Endodermal cell (in vitro differentiated cells): ENCODE data around the gene BRD7. TPM values are rescaled to one million over a fixed set of nuclear protein-coding genes. Genes with fewer than 3 reads are reported as not detected.

Experiments
- DNase-seq: peaks from one replicate; pipeline ENCODE4 v3.0.0-alpha.2; 2017
- H3K27ac ChIP-seq: 2 replicates; pipeline ENCODE4 v1.5.1; 2013; ENCODE audit warnings: mild to moderate bottlenecking, low read depth, low read length, moderate library complexity
- H3K27me3 ChIP-seq: 2 replicates; pipeline ENCODE4 v1.6.1; 2013; ENCODE audit warnings: mild to moderate bottlenecking, low read length, moderate library complexity; ENCODE audit not compliant: insufficient read depth, control insufficient read depth, poor library complexity, severe bottlenecking
- H3K36me3 ChIP-seq: 2 replicates; pipeline ENCODE4 v1.7.0; 2013; ENCODE audit warnings: mild to moderate bottlenecking, low read length, moderate library complexity; ENCODE audit not compliant: control insufficient read depth, insufficient read depth
- H3K4me1 ChIP-seq: one replicate; pipeline ENCODE4 v1.7.0; 2013; ENCODE audit warnings: low read length; ENCODE audit not compliant: control insufficient read depth, insufficient read depth
- H3K4me3 ChIP-seq: 2 replicates; pipeline ENCODE4 v1.5.1; 2013; ENCODE audit warnings: mild to moderate bottlenecking, low read length, moderate library complexity
- H3K9ac ChIP-seq: 2 replicates; pipeline ENCODE4 v1.6.1; 2013; ENCODE audit warnings: mild to moderate bottlenecking, low read length, moderate library complexity; ENCODE audit not compliant: poor library complexity, severe bottlenecking; ENCODE audit errors: extremely low read depth
- H3K9me3 ChIP-seq: 2 replicates; pipeline ENCODE4 v1.6.1; 2013; ENCODE audit warnings: mild to moderate bottlenecking, low read length, moderate library complexity; ENCODE audit not compliant: control insufficient read depth
- H3K27ac Mint-ChIP-seq: 2 replicates; pipeline ENCODE4 v1.8.0; 2020; ENCODE audit warnings: mixed read lengths
- H3K27me3 Mint-ChIP-seq: 2 replicates; pipeline ENCODE4 v1.8.0; 2021; ENCODE audit warnings: mild to moderate bottlenecking, mixed read lengths; ENCODE audit not compliant: insufficient read depth
- H3K36me3 Mint-ChIP-seq: 2 replicates; pipeline ENCODE4 v1.8.0; 2020; ENCODE audit warnings: low read depth, mixed read lengths
- H3K4me1 Mint-ChIP-seq: 2 replicates; pipeline ENCODE4 v1.8.0; 2020; ENCODE audit warnings: mixed read lengths
- H3K4me3 Mint-ChIP-seq: 2 replicates; pipeline ENCODE4 v1.8.0; 2020; ENCODE audit warnings: mild to moderate bottlenecking, moderate library complexity, mixed read lengths
- H3K9me3 Mint-ChIP-seq: 2 replicates; pipeline ENCODE4 v1.8.0; 2020; ENCODE audit warnings: mild to moderate bottlenecking, mixed read lengths
- WGBS, 2 experiments: methylation state at CpG; one replicate each; pipeline versions ENCODE4 v1.1.5 to v1.1.7; 2013; ENCODE audit warnings: missing lambda C conversion rate in 2 of 2, mixed read lengths in 1 of 2; ENCODE audit not compliant: insufficient coverage in 1 of 2, insufficient read length in 1 of 2; 5-methylcytosine and 5-hydroxymethylcytosine counted together
- total RNA-seq, 2 donors: library from RNA; stranded (reverse); fragmentation: NEBNext Ultra II Directional in 1 of 2; extraction: Animal tissue kit (Norgen Biotek cat#: 25700) in 1 of 2; gene quantifications; 2 replicates in 1 of 2; 3 replicates in 1 of 2; pipeline ENCODE4 v1.2.1, GENCODE V29; 2021
- TF ChIP-seq, protein P1 (sequence below): fragments of 200-600 bp; sonication (generic); conservative IDR thresholded peaks from 2 replicates; pipeline ENCODE4 v1.5.0; 2021; ENCODE audit warnings: antibody characterized with exemption, mild to moderate bottlenecking

The BRD7 gene
- total RNA-seq, 2 donors from 2014 or later = 125 to 163 TPM

DNA sequence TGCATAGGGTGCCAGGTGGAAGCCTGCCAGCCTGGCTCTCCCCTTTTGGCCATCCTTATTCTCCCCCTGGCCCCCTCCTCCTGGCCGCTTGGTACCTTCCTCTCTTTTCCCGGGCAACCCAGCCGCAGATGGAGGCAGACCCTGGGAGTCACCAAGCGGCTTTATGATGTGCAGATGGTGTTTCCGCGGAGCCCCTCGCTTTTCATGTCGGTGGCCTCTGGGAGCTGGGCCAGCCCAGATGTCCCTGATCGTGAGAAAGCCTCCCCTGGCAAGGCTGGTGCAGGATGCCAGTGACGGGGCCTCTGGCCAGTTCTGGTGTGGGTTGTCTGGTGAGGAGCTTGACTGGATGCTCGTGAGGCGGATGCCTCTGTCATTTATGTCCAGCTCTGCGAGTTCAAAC, 18.0 kb upstream of the BRD7 start:
- Mint-ChIP-seq H3K4me1 (peaks cover 6% of the 10 kb centered on the region), H3K36me3 (no peaks in the 10 kb centered on the region), H3K4me3 (no peak overlapping the region), H3K27ac (no peak overlapping the region), H3K9me3 (no peaks in the 10 kb centered on the region), H3K27me3 (peaks cover 6% of the 10 kb centered on the region)
- DNase-seq = no peak
- no peaks in the 10 kb centered on the region for H3K9me3 ChIP-seq
- H3K4me3 ChIP-seq = no peak overlapping the region
- WGBS, 2 experiments = 90 to 95% methylated on average over 4 to 13 of the region's 13 CpGs
- H3K4me1 ChIP-seq = peaks cover 6% of the 10 kb centered on the region
- no peaks in the 10 kb centered on the region for H3K27me3 ChIP-seq
- no peak overlapping the region for H3K27ac ChIP-seq
- TF ChIP-seq, protein P1, sequence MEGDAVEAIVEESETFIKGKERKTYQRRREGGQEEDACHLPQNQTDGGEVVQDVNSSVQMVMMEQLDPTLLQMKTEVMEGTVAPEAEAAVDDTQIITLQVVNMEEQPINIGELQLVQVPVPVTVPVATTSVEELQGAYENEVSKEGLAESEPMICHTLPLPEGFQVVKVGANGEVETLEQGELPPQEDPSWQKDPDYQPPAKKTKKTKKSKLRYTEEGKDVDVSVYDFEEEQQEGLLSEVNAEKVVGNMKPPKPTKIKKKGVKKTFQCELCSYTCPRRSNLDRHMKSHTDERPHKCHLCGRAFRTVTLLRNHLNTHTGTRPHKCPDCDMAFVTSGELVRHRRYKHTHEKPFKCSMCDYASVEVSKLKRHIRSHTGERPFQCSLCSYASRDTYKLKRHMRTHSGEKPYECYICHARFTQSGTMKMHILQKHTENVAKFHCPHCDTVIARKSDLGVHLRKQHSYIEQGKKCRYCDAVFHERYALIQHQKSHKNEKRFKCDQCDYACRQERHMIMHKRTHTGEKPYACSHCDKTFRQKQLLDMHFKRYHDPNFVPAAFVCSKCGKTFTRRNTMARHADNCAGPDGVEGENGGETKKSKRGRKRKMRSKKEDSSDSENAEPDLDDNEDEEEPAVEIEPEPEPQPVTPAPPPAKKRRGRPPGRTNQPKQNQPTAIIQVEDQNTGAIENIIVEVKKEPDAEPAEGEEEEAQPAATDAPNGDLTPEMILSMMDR = no peak
- H3K36me3 ChIP-seq = no peaks in the 10 kb centered on the region
- H3K9ac ChIP-seq = no peak overlapping the region

DNA sequence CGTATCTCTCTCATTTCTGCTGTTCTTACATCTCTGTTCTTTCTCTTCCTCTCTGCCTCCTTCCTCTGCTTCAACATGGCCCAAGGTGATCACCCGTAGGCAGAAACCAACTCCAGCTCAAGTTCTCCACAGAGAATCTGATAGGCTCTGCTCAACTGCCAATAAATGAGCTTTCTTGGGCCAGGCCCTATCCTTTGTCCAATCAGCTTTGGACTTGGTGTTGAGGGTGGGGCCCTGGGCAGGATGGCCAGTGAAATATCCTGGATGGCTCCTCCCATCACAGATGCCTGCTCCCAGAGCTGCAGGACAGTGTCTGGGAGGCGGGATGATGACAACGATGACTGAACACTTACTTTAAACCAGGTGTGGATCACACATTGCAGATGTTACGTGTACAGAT, 17.4 kb upstream of the BRD7 start:
- H3K4me3 Mint-ChIP-seq = no peak overlapping the region
- peaks cover 6% of the 10 kb centered on the region for H3K27me3 Mint-ChIP-seq
- TF ChIP-seq, protein P1 = no peak
- Histone ChIP-seq H3K9me3 (no peaks in the 10 kb centered on the region), H3K9ac (no peak overlapping the region), H3K27me3 (no peaks in the 10 kb centered on the region), H3K4me3 (no peak overlapping the region), H3K27ac (no peak overlapping the region), H3K36me3 (no peaks in the 10 kb centered on the region), H3K4me1 (peaks cover 6% of the 10 kb centered on the region)
- DNase-seq = no peak
- H3K27ac Mint-ChIP-seq = no peak overlapping the region
- H3K9me3 Mint-ChIP-seq = no peaks in the 10 kb centered on the region
- H3K36me3 Mint-ChIP-seq = no peaks in the 10 kb centered on the region
- 79 to 95% methylated on average over 3 to 5 of the region's 5 CpGs for WGBS, 2 experiments
- H3K4me1 Mint-ChIP-seq = peaks cover 5% of the 10 kb centered on the region

DNA sequence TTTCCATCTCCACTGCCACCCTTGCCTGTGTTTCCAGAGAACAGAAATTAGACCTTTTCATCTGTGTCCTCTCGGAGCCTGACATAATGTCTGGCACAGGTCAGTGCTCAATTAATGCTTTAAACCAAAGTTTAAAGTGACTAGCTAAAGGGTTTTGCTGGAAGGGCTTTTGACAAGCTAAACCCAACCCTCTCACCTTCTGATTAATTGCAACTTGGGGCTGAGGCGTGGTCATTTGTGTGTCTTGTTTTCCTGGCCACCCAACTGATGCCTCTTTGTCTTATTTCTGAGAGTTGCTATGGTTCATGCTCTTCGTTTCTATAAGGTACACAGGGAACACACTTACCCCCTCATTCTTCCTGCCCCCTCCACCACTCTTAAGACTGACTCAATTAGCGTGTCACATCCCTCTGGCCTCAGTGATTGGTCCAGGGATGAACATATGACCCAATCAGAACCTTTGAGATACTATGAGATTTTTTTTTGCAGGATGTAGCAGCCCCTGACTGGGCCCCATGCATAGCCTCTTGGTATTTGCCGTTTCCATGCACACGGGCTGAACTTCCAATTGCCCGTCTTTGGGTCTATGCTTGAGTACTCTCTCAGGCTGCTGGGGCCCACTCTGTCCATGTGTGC, 15.8 kb upstream of the BRD7 start:
- Histone ChIP-seq H3K4me3 (no peak overlapping the region), H3K27ac (no peak overlapping the region), H3K9ac (no peak overlapping the region), H3K36me3 (no peaks in the 10 kb centered on the region), H3K9me3 (no peaks in the 10 kb centered on the region), H3K4me1 (no peaks in the 10 kb centered on the region), H3K27me3 (no peaks in the 10 kb centered on the region)
- Mint-ChIP-seq H3K4me1 (no peaks in the 10 kb centered on the region), H3K36me3 (no peaks in the 10 kb centered on the region), H3K4me3 (no peak overlapping the region), H3K27ac (no peak overlapping the region), H3K27me3 (peaks cover 6% of the 10 kb centered on the region), H3K9me3 (no peaks in the 10 kb centered on the region)
- 91 to 93% methylated on average over 2 to 7 of the region's 7 CpGs for WGBS, 2 experiments
- no peak for DNase-seq
- TF ChIP-seq, protein P1 = no peak
